Measurements from ENCODE around the gene CALB2. TPM values are rescaled to one million over a fixed set of nuclear protein-coding genes. Genes with fewer than 3 reads are reported as not detected.

Gene CALB2
- total RNA-seq, 4 donors from 2014 or later = 0.23 to 3.2 (median 0.31) TPM; not detected in 1

DNA sequence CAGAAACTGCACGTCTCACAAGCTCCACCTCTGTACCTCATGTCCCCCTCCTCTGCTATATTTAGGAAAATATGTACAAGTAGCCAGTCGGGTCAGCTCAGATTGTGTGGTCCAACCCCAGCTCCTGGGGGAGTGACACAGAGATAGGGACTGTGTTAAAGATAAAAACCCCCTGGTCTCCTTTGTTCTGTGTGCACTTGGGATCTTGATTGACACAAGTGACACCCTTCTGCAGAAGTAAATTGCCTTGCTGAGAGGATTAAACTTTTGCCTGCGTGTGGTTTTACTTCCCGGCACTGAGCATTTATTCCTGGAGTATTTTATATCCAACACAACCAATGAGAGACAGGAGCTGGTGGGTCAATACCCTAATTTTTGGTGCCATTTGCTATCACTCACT lies 45.8 kb downstream of the CALB2 start:
- intact Hi-C loops (cut with DNase I; ENCODE audit: low total_unique reads) (no loop called here), in situ Hi-C loops (cut with MboI; ENCODE audit: low sequenced_read_pairs in 4 of 4) (loop anchor here in 3 of 4 donors (25.0 kb wide), 1 partner anchor 208 kb away; no protein-coding TSS in a partner anchor)
- Histone ChIP-seq H3K9me3 (no peaks in the 10 kb centered on the region), H3K27me3 (peaks cover 0 to 4% (median 0%) of the 10 kb centered on the region in 3 donors), H3K36me3 (no peaks in the 10 kb centered on the region), H3K4me3 (no peak overlapping the region), H3K4me1 (no peaks in the 10 kb centered on the region), H3K27ac (no peak overlapping the region)
- DNase-seq (no peak), ATAC-seq (no peak)
- TF ChIP-seq, protein P1, sequence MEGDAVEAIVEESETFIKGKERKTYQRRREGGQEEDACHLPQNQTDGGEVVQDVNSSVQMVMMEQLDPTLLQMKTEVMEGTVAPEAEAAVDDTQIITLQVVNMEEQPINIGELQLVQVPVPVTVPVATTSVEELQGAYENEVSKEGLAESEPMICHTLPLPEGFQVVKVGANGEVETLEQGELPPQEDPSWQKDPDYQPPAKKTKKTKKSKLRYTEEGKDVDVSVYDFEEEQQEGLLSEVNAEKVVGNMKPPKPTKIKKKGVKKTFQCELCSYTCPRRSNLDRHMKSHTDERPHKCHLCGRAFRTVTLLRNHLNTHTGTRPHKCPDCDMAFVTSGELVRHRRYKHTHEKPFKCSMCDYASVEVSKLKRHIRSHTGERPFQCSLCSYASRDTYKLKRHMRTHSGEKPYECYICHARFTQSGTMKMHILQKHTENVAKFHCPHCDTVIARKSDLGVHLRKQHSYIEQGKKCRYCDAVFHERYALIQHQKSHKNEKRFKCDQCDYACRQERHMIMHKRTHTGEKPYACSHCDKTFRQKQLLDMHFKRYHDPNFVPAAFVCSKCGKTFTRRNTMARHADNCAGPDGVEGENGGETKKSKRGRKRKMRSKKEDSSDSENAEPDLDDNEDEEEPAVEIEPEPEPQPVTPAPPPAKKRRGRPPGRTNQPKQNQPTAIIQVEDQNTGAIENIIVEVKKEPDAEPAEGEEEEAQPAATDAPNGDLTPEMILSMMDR (IDR thresholded peaks at IDR 0.05 in 4 of 5, conservative IDR thresholded peaks at IDR 0.05 in 1 of 5) = no peak
- no peak for TF ChIP-seq POLR2A (IDR thresholded peaks at IDR 0.05)

DNA sequence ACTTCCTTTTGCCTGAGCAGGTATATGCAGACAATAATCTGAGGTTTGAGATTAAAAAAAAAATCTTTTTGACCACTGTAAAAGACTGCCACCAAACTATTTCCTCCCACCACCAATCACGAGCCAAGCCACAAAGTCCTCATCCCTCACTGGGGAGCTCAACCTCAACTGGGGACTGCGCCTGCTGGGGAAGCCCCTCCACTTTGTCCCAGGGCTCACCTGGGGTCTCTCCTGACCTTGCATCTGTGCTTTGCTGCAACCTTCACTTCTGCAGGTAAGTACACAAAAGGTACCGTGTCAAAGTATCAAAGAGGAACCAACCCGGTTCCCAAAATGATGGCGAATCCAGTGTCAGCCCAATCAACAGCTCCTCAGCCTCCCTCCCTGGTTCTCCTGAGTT lies 47.8 kb downstream of the CALB2 start:
- Histone ChIP-seq H3K9me3 (no peaks in the 10 kb centered on the region), H3K36me3 (no peaks in the 10 kb centered on the region), H3K27me3 (peaks cover 0 to 4% (median 0%) of the 10 kb centered on the region in 3 donors), H3K4me3 (no peak overlapping the region), H3K4me1 (no peaks in the 10 kb centered on the region), H3K27ac (no peak overlapping the region)
- ATAC-seq = no peak
- in situ Hi-C loops (cut with MboI; ENCODE audit: low sequenced_read_pairs in 4 of 4) (loop anchor here in 3 of 4 donors (25.0 kb wide), 1 partner anchor 206 kb away; no protein-coding TSS in a partner anchor), intact Hi-C loops (cut with DNase I; ENCODE audit: low total_unique reads) (no loop called here)
- TF ChIP-seq, protein P1 (IDR thresholded peaks at IDR 0.05 in 4 of 5, conservative IDR thresholded peaks at IDR 0.05 in 1 of 5) = no peak
- no peak for TF ChIP-seq POLR2A (IDR thresholded peaks at IDR 0.05)
- DNase-seq = no peak

DNA sequence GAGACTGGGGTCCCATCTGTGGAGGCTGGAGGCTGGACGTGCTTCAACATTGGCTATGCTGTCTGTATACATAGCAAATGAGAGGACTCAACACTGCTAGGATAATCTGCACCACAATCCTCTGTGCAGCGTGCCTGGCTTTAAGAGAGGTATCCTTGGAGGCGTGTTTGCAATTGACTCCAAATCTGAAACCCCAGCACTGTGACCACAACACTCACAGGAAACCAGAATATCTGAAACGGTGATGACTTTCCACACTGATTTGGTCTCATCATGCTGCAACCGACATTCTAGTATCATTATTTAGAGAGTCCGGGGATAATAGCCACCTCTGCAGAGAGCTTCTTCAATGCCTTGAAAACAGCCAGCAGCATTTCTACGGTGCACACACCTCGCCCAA lies 48.2 kb downstream of the CALB2 start:
- in situ Hi-C loops (cut with MboI; ENCODE audit: low sequenced_read_pairs in 4 of 4) = loop anchor here in 3 of 4 donors (25.0 kb wide), 1 partner anchor 206 kb away; no protein-coding TSS in a partner anchor
- TF ChIP-seq POLR2A (IDR thresholded peaks at IDR 0.05) = no peak
- TF ChIP-seq, protein P1 (IDR thresholded peaks at IDR 0.05 in 4 of 5, conservative IDR thresholded peaks at IDR 0.05 in 1 of 5) = no peak
- Histone ChIP-seq H3K4me3 (no peak overlapping the region), H3K27ac (no peak overlapping the region), H3K36me3 (no peaks in the 10 kb centered on the region), H3K27me3 (peaks cover 0 to 4% (median 0%) of the 10 kb centered on the region in 3 donors), H3K9me3 (no peaks in the 10 kb centered on the region), H3K4me1 (no peaks in the 10 kb centered on the region)
- no peak for DNase-seq
- intact Hi-C loops (cut with DNase I; ENCODE audit: low total_unique reads) = no loop called here
- ATAC-seq = no peak

DNA sequence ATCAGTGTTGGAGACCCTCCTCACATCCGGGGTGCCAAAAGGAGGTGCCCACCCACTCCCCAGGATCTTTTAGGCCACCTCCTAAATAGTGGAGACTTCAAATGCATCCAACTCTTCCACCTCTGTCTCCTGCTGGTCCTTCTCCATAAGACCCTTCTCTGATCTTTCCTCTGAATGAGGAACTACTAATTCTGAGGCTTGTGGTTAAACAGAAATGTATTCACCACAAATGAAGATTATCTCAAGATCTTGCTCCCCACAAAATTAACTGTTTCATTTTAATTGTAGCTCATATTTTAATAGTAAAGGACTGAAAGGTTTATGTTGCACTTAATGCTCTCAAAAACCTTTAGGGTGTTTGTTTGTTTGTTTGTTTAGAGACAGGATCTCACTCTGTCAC lies 49.2 kb downstream of the CALB2 start:
- no peaks in the 10 kb centered on the region for H3K4me1 ChIP-seq
- no peak overlapping the region for H3K4me3 ChIP-seq
- ATAC-seq (no peak), DNase-seq (no peak)
- H3K36me3 ChIP-seq = no peaks in the 10 kb centered on the region
- in situ Hi-C loops (cut with MboI; ENCODE audit: low sequenced_read_pairs in 4 of 4) = loop anchor here in 3 of 4 donors (25.0 kb wide), 1 partner anchor 205 kb away; no protein-coding TSS in a partner anchor
- no peaks in the 10 kb centered on the region for H3K9me3 ChIP-seq
- no peak for TF ChIP-seq POLR2A (IDR thresholded peaks at IDR 0.05)
- TF ChIP-seq, protein P1 (IDR thresholded peaks at IDR 0.05 in 4 of 5, conservative IDR thresholded peaks at IDR 0.05 in 1 of 5) = no peak
- H3K27me3 ChIP-seq = peaks cover 0 to 4% (median 3%) of the 10 kb centered on the region in 3 donors
- intact Hi-C loops (cut with DNase I; ENCODE audit: low total_unique reads) = no loop called here
- no peak overlapping the region for H3K27ac ChIP-seq

DNA sequence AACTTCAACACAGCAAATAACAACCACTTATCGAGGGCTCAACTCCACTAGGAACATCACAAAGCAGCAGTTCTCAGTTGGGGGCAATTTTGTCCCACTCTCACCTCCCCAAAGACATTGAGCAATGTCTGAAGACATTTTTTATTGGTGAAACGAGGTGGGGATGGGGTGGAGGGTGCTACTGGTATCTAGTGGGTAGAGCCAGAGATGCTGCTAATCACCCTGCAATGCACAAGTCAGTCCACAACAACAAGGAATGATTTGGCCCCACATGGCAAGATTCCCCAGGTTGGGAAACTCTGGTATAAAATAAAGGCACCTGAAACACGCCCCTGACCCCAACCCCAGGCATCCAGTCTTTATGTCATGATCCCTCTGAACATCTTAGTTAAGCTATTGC lies 50.0 kb downstream of the CALB2 start:
- peaks cover 0 to 4% (median 3%) of the 10 kb centered on the region in 3 donors for H3K27me3 ChIP-seq
- H3K4me3 ChIP-seq = no peak overlapping the region
- ATAC-seq (no peak), DNase-seq (no peak)
- in situ Hi-C loops (cut with MboI; ENCODE audit: low sequenced_read_pairs in 4 of 4) = loop anchor here in 3 of 4 donors (25.0 kb wide), 1 partner anchor 204 kb away; no protein-coding TSS in a partner anchor
- H3K36me3 ChIP-seq = no peaks in the 10 kb centered on the region
- no peak overlapping the region for H3K27ac ChIP-seq
- H3K4me1 ChIP-seq = no peaks in the 10 kb centered on the region
- intact Hi-C loops (cut with DNase I; ENCODE audit: low total_unique reads) = no loop called here
- no peaks in the 10 kb centered on the region for H3K9me3 ChIP-seq
- no peak for TF ChIP-seq POLR2A (IDR thresholded peaks at IDR 0.05)
- TF ChIP-seq, protein P1 (IDR thresholded peaks at IDR 0.05 in 4 of 5, conservative IDR thresholded peaks at IDR 0.05 in 1 of 5) = no peak

Data from gastrocnemius medialis (tissue), 4 donors.